Measurements from ENCODE around the gene PDZRN4.

- no peak for TF ChIP-seq CTCF (IDR thresholded peaks at IDR 0.05)
- TF ChIP-seq POLR2A (IDR thresholded peaks at IDR 0.05) = no peak
These were observed 339.5 kb downstream of the PDZRN4 start for GRCh38 chr12:41527534-41528116.
